ENCODE data around the gene GSAP.

DNA sequence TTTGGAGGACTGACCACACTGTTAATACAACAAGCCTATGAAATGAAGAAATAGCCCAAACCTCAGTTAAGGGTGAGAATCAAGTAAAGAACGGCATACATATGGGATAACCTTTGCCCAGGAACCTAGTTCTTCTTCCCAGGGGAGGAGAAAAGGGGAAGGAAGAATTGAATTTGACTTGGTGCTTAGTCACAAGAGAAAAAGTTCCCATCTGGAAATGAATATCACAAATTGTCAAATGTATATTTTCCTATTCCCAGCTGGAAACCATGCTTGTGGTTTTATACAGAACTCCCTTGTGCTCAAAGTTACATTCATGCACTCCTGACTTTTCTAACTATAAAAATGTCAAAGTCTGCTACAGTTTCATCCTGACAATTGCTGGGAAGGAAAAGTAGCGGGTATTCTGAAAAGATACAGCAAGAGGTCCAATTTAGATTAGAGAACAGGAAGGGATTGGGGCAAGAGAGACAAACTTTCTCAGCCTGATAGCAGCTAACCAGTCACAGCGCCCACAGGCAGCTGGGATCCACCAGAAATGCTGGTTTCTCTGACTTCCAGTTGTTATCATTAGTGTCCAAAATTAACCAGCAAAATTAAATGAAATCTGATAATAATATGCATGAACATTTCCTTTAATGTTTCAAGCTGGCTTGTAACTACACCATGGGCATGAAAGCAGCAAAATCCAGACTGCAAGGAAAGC is 18.6 kb upstream of the GSAP start:
- TF ChIP-seq TAF1 (IDR thresholded peaks at IDR 0.05; ENCODE audit: low read depth) = no peak
- TF ChIP-seq EZH2 (IDR thresholded peaks at IDR 0.05; ENCODE audit: borderline replicate concordance, insufficient read depth, low read length, poor library complexity, severe bottlenecking) = no peak
- TF ChIP-seq, protein P1, sequence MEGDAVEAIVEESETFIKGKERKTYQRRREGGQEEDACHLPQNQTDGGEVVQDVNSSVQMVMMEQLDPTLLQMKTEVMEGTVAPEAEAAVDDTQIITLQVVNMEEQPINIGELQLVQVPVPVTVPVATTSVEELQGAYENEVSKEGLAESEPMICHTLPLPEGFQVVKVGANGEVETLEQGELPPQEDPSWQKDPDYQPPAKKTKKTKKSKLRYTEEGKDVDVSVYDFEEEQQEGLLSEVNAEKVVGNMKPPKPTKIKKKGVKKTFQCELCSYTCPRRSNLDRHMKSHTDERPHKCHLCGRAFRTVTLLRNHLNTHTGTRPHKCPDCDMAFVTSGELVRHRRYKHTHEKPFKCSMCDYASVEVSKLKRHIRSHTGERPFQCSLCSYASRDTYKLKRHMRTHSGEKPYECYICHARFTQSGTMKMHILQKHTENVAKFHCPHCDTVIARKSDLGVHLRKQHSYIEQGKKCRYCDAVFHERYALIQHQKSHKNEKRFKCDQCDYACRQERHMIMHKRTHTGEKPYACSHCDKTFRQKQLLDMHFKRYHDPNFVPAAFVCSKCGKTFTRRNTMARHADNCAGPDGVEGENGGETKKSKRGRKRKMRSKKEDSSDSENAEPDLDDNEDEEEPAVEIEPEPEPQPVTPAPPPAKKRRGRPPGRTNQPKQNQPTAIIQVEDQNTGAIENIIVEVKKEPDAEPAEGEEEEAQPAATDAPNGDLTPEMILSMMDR (IDR thresholded peaks at IDR 0.05; ENCODE audit: poor library complexity, severe bottlenecking) = no peak
- no peak for TF ChIP-seq RAD21 (conservative IDR thresholded peaks at IDR 0.05)
- TF ChIP-seq POLR2AphosphoS5 (IDR thresholded peaks at IDR 0.05) = no peak
- TF ChIP-seq, protein P2, sequence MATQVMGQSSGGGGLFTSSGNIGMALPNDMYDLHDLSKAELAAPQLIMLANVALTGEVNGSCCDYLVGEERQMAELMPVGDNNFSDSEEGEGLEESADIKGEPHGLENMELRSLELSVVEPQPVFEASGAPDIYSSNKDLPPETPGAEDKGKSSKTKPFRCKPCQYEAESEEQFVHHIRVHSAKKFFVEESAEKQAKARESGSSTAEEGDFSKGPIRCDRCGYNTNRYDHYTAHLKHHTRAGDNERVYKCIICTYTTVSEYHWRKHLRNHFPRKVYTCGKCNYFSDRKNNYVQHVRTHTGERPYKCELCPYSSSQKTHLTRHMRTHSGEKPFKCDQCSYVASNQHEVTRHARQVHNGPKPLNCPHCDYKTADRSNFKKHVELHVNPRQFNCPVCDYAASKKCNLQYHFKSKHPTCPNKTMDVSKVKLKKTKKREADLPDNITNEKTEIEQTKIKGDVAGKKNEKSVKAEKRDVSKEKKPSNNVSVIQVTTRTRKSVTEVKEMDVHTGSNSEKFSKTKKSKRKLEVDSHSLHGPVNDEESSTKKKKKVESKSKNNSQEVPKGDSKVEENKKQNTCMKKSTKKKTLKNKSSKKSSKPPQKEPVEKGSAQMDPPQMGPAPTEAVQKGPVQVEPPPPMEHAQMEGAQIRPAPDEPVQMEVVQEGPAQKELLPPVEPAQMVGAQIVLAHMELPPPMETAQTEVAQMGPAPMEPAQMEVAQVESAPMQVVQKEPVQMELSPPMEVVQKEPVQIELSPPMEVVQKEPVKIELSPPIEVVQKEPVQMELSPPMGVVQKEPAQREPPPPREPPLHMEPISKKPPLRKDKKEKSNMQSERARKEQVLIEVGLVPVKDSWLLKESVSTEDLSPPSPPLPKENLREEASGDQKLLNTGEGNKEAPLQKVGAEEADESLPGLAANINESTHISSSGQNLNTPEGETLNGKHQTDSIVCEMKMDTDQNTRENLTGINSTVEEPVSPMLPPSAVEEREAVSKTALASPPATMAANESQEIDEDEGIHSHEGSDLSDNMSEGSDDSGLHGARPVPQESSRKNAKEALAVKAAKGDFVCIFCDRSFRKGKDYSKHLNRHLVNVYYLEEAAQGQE (IDR thresholded peaks at IDR 0.05; ENCODE audit: borderline replicate concordance) = no peak
